ENCODE measurements around the gene TNRC18. TPM values are rescaled to one million over a fixed set of nuclear protein-coding genes. Genes with fewer than 3 reads are reported as not detected.

Gene TNRC18
- total and polyA plus RNA-seq, 9 of the 15 experiments (the other 6 are each of a cell fraction or from before 2014, with no cell fraction given) = 0.03 to 43.2 (median 18.0) TPM

- TF ChIP-seq FOXP4 (CRISPR knock-in tag; IDR thresholded peaks at IDR 0.05; ENCODE audit: borderline replicate concordance) (no peak), ZNF143 (CRISPR knock-in tag; IDR thresholded peaks at IDR 0.05) (no peak), ZNF316 (IDR thresholded peaks at IDR 0.05) (no peak), HCFC1 (IDR thresholded peaks at IDR 0.05; ENCODE audit: low read depth, low read length) (no peak), SIN3A (IDR thresholded peaks at IDR 0.05; ENCODE audit: borderline replicate concordance in 2 of 2, control insufficient read depth in 1 of 2, low read depth in 2 of 2, low read length in 2 of 2) (peak in 1 of 2 experiments; percentile 48; a peak in 1 of 4 replicates), CC2D1A (IDR thresholded peaks at IDR 0.05) (no peak), ZNF75A (CRISPR knock-in tag; IDR thresholded peaks at IDR 0.05) (no peak), ASH1L (IDR thresholded peaks at IDR 0.05; ENCODE audit: borderline replicate concordance, low read depth, partially characterized antibody) (no peak), ETS2 (tag; IDR thresholded peaks at IDR 0.05; ENCODE audit: borderline replicate concordance, poor library complexity, severe bottlenecking) (no peak), UBTF (IDR thresholded peaks at IDR 0.05; ENCODE audit: borderline replicate concordance in 1 of 2, low read depth in 2 of 2, low read length in 2 of 2) (peak; percentile 41 to 72; a peak in 1 of 4 replicates), DPF2 (IDR thresholded peaks at IDR 0.05) (no peak), NR4A1 (CRISPR knock-in tag; IDR thresholded peaks at IDR 0.05) (no peak), NR4A1 (tag; IDR thresholded peaks at IDR 0.05) (no peak), TSC22D4 (tag; IDR thresholded peaks at IDR 0.05) (no peak), GTF3C2 (IDR thresholded peaks at IDR 0.05; ENCODE audit: borderline replicate concordance, extremely low read depth, insufficient read length) (no peak), PRPF4 (IDR thresholded peaks at IDR 0.05; ENCODE audit: insufficient read depth, low read depth, low read length, poor library complexity, severe bottlenecking) (no peak), NFIX (CRISPR knock-in tag; IDR thresholded peaks at IDR 0.05; ENCODE audit: low read depth) (no peak), MTF1 (CRISPR knock-in tag; IDR thresholded peaks at IDR 0.05; ENCODE audit: borderline replicate concordance) (no peak), ZNF165 (CRISPR knock-in tag; IDR thresholded peaks at IDR 0.05; ENCODE audit: borderline replicate concordance) (no peak), BACH1 (tag; IDR thresholded peaks at IDR 0.05) (no peak), SRSF1 (IDR thresholded peaks at IDR 0.05; ENCODE audit: low read depth, low read length) (no peak)
These were observed at the start of gene TNRC18 (continued) for GRCh38 chr7:5423306-5423975.
